Fibroblast of skin of back (primary cell): ENCODE data around the gene PYROXD2. TPM values are rescaled to one million over a fixed set of nuclear protein-coding genes. Genes with fewer than 3 reads are reported as not detected.

Experiments
- DNase-seq: peaks from one replicate; pipeline ENCODE4 v3.0.0-alpha.2; 2013
- polyA plus RNA-seq, 2 experiments: library from polyadenylated mRNA; unstranded; fragments of 120-200 nt; gene quantifications; one replicate each; pipeline ENCODE4 v1.2.1, GENCODE V29; 2013; ENCODE audit not compliant: insufficient read length in 2 of 2

PYROXD2 gene
- polyA plus RNA-seq (2013, experiment 1 of 2; ENCODE audit: insufficient read length), result 4.8 TPM
- polyA plus RNA-seq (2013, experiment 2 of 2; ENCODE audit: insufficient read length), result 6.1 TPM

- peak; percentile 94 for DNase-seq
These were observed at the start of gene PYROXD2 for GRCh38 chr10:98414932-98415730. Gene PYROXD2, minus strand, starts transcription at chr10:98415182. Its CDS starts 47 bp downstream, at chr10:98415135.

GRCh38 chr10:98463976-98464754 lies 49.2 kb upstream of the PYROXD2 start:
- DNase-seq, result no peak

- no peak for DNase-seq
These were observed 48.0 kb upstream of the PYROXD2 start for GRCh38 chr10:98463016-98463415.

GRCh38 chr10:98461500-98461842 lies 46.5 kb upstream of the PYROXD2 start:
- no peak for DNase-seq

- DNase-seq, result peak; percentile 95
These were observed 46.0 kb upstream of the PYROXD2 start for GRCh38 chr10:98460837-98461499.

- no peak for DNase-seq
These were observed 44.1 kb upstream of the PYROXD2 start for GRCh38 chr10:98458809-98459784.

- DNase-seq, result no peak
These were observed 42.7 kb upstream of the PYROXD2 start for GRCh38 chr10:98457721-98458120.

- DNase-seq, result no peak
These were observed 41.9 kb upstream of the PYROXD2 start for GRCh38 chr10:98456686-98457482.

GRCh38 chr10:98456043-98456570 lies 41.1 kb upstream of the PYROXD2 start:
- no peak for DNase-seq

GRCh38 chr10:98453729-98454128 lies 38.7 kb upstream of the PYROXD2 start:
- DNase-seq, result no peak

GRCh38 chr10:98450618-98451017 lies 35.6 kb upstream of the PYROXD2 start:
- no peak for DNase-seq

GRCh38 chr10:98449287-98449686 lies 34.3 kb upstream of the PYROXD2 start:
- no peak for DNase-seq

- peak; percentile 75 for DNase-seq
These were observed 31.8 kb upstream of the PYROXD2 start, which contains the start of gene HPS1 for GRCh38 chr10:98446661-98447221. Gene HPS1, minus strand, starts transcription at chr10:98446935. Its CDS starts 3,695 bp downstream, at chr10:98443240.

- peak; percentile 46 for DNase-seq
These were observed 31.2 kb upstream of the PYROXD2 start for GRCh38 chr10:98446151-98446660.

- no peak for DNase-seq
These were observed 30.3 kb upstream of the PYROXD2 start for GRCh38 chr10:98445200-98445812.

- DNase-seq, result no peak
These were observed 29.5 kb upstream of the PYROXD2 start for GRCh38 chr10:98444314-98445006.

GRCh38 chr10:98438715-98439114 lies 23.7 kb upstream of the PYROXD2 start:
- DNase-seq, result no peak

- DNase-seq, result no peak
These were observed 21.7 kb upstream of the PYROXD2 start for GRCh38 chr10:98436704-98437103.

- no peak for DNase-seq
These were observed 20.2 kb upstream of the PYROXD2 start for GRCh38 chr10:98435178-98435577.
